GM18517 (cell line): ENCODE measurements around the gene NXT1.
"Not testable (repeated sequence)": the region's sequence is repeated elsewhere in the genome, so short reads cannot be mapped to it uniquely, and the experiment has no call there.

ENCODE experiments used
- ATAC-seq: cut with Tn5 transposase; IDR thresholded peaks from one replicate; pipeline ENCODE4 v1.9.1; 2021; ENCODE audit warnings: mild to moderate bottlenecking, moderate library complexity; ENCODE audit not compliant: unreplicated experiment

NXT1 gene

GRCh38 chr20:23350196-23350903 is at the start of gene NXT1:
TSS of gene NXT1 (plus strand) at chr20:23350791. CDS start at chr20:23354042, 3,251 bp downstream.
- ATAC-seq: peak; percentile 80

- no peak for ATAC-seq
Observed at GRCh38 chr20:23301436-23302050, 49.0 kb upstream of the NXT1 start.

- ATAC-seq: no peak
Observed at GRCh38 chr20:23302386-23302785, 48.2 kb upstream of the NXT1 start.

GRCh38 chr20:23302801-23303200 is 47.8 kb upstream of the NXT1 start:
- ATAC-seq: no peak

DNA sequence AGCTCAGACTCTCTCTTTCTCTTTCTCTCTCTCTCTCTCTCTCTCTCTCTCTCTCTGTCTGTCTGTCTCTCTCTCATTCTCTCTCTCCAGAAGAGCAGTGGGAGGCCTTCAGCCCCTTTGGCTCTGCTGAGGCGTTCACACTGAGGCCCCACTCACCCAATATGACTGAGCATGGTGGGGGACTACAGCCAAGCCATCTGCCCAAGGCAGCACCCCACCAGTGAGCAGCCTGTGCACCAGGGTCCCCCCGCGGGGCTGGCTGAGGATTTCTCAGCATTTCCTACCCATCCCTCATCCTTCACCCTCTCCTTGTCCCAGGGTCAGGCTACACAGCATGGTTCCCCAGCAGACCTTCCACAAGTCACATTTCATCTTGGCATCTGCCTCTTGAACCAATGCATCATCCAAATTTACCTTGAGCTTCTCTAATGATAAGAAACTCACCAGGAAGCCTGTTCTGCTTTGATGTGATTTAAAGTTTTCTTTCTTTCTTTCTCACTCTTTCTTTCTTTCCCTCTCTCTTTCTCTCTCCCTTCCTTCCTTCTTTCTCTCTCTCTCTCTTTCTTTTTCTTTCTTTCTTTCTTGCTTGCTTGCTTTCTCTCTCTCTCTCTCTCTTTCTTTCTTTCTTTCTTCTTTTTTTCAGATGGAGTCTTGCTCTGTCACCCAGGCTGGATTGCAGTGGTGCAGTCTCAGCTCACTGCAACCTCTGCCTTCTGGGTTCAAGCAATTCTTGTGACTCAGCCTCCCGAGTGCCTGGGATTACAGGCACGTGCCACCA is 47.1 kb upstream of the NXT1 start:
- ATAC-seq: no peak

DNA sequence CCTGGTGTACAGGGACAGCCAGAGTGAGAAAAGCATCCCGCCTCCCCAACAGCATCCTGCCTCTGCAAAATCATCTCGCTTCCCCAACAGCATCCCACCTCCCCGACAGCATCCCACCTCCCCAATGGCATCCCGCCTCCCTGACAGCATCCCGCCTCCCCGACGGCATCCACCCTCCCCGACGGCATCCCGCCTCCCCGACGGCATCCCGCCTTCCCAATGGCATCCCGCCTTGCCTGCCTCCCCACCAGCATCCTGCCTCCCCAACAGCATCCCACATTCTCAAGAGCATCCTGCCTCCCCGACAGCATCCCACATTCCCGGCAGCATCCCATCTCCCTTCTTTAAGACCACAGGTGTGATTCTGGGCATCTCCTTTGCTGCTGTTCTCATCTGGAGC is 46.0 kb upstream of the NXT1 start:
- ATAC-seq: no peak

DNA sequence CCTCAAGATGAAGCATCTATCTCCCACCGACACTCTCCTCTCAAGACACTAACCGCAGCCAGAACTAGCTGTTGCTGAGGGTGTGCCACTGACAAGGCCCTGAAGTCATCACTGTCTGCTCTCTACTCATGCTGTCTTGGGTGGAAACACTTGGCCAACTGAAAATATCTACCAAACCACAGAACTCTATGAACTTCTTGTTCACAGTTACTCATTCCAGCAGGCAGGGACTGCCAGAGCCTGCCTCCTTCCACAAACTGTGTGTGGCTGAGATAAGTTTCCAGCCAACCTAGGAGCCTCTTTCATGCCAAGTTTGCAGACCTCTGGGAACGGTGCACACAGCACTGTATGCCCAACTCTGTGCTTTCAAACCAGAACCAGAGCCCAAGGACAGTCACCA is 45.5 kb upstream of the NXT1 start:
- ATAC-seq: no peak

- not testable (repeated sequence) for ATAC-seq
Observed at GRCh38 chr20:23307393-23307792, 43.2 kb upstream of the NXT1 start.

DNA sequence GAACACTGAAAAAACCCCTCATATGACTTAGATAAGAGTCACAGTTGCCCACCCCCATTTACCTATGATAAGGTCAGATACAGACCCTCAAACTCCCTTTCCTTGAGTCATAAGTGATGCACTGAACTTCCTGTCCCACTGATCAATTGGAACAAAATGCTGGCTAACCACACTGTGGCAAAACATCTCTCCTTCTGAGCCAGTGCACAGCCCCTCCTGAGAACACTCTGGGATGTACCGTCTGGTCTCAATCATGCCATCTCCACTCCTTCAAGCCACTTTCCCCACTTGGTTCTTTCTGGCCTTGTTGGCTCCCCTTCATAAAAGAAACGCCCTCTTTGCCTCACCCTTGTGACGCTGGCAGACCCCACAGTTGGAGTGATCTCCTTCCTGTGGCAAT is 42.6 kb upstream of the NXT1 start:
- ATAC-seq: no peak

- ATAC-seq: no peak
Observed at GRCh38 chr20:23308908-23309307, 41.7 kb upstream of the NXT1 start.

- no peak for ATAC-seq
Observed at GRCh38 chr20:23309781-23310180, 40.8 kb upstream of the NXT1 start.

DNA sequence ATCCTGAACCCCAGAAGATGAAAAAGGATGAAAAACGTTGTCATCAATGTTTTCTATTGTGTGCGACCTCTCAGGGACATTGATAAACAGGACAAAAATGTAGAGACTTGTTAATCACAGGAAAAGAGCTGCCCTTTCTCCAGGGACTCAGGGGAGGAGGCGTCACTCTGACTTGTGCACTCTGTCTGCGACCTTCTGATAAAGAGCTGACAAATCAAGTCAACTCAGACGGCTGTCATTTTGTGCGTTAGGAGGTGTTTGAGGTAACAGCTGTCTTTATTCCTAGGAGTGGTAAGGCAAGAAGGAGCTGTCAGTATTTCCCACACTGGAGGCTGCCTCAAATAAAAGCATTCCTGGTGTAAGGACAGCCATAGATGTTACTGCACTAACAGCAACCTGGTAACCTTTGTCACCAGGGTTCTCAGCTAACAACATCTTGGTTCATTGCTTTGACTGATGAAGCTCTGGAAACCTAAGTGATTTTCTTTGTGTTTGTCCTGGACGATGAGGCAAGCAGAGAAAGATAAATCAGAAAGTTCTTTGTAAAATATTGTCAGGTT is 38.6 kb upstream of the NXT1 start:
- no peak for ATAC-seq

DNA sequence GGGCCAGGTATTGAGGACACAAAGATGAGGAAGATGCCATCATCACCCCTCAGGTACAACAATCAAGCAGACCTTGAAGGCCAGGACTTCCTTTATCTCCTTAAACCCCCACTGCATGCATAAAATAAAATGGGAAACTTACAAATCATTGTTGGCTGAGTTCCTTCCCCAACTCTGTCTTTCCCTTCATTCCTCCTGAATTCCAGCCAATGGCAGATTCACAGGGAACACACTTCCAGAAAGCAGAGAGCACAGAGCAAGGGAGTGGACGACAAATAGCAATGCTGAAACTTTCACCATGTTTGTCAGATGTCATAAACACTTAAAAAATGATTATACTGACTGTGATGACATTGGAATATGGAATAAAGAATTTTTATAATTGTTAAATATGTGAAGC is 37.3 kb upstream of the NXT1 start:
- ATAC-seq: no peak

DNA sequence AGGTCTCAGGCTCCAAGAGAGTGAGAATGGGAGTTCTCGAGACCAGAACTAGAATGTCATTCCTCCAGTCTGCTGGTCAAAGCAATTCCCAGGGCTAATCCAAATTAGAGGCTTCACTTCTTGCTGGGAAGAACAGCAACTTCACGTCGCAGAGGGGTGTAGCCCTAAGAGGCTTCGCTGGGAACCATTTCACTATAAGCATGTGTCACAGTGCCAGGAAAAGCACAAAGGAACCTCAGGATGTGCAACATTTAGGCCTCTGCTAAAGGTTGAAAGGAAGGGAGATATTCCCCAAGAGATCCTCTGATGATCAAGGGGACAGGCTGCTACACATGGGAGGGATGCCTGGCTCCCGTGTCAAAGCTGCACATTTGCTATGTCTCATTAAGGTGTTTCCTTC is 35.9 kb upstream of the NXT1 start:
- ATAC-seq: no peak

DNA sequence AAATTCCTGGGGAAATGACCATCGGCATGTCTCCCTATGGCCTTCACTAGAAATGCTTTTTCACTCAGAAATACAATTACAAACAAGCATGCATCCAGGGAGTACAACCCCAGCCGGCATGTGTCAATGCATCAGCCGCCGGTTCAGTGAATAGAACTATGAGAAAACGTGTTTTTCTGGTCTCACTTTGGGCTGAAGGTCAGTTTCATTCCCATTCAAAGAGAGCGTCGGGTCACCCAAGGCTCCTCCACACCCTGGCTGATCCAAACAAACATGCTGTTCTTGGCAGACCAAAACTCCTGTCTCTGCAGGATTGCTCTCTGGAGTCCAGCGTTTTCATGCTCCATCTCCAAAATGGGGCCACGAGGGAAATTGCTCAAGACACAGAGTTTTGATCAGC is 35.5 kb upstream of the NXT1 start:
- no peak for ATAC-seq

- no peak for ATAC-seq
Observed at GRCh38 chr20:23316626-23317025, 34.0 kb upstream of the NXT1 start.

DNA sequence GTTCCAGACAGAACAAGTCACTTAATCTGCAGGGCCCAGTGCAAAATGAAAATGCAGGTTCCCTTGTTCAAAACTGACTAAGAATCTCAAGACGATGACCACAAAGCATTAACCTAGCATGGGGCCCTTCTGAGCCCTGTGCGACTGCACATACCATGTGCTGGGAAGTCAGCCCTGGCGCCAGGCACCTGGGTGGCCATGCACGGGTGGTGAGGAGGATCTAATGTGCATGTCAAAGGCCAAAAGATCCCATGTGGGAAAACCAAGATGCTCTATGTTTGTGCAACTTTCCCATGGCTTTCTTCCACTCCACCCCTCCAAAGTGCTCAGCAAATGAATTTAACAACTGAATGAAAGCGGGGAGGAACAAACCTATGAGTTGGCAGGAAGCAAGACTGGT is 33.5 kb upstream of the NXT1 start:
- no peak for ATAC-seq

DNA sequence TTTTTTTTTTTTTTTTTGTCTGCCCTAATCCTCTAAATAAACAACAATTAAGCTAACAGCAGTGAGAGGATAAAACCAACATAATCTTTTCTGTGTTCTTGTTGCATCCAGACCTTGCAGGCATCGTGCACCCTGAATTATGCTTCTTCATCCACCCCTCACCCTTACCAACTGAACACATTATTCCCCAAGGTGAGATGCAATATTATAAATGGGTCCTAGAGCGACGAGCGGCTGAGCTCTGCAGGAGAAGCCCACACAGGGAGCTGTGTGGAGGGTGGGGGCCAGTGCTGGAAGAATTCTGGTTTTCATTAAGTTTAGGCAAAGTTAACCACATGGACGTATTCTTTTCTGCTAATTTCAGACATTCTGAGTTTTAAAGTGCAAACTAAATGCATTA is 32.2 kb upstream of the NXT1 start:
- no peak for ATAC-seq

GRCh38 chr20:23320317-23320716 is 30.3 kb upstream of the NXT1 start:
- ATAC-seq: no peak

DNA sequence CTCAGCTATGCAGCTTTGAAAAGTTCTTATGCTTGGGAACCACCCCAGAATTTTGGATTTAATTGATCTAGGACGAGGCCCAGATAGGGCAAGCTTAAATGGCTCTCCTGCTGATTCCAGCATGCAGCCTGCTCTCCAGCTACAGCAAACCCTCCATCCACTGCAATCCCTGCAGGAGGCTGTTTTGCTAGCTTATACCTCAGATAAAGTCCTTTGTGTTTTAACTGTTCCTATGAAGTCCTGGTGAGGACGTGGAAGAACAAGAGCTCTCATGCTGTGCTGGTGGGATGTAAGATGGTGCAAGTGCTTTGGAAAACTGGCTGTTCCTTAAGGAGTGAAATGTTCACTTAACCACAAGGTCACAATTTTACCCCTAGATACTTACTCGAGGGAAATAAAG is 25.5 kb upstream of the NXT1 start:
- ATAC-seq: no peak

DNA sequence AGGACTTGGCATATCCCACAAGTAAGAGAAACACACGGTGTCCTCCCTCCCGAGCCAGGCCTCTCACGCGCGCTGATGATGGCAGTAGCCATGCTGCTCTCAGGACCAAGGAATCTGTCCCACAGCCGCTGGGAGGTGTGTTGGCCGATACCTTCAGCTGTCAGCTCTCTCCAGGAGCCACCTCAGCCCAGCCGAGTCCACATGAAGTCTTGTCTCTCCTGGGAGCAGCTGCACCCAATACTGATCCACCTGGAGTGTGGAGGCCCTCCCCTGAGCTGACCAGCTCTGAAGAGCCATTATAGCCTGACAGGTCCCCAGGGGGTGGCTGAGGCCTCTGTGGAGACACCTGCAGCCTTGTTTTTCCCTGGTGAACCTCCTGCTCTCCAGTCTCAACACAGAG is 23.8 kb upstream of the NXT1 start:
- ATAC-seq: no peak
